ENCODE data around the gene RASGRP4. TPM values are rescaled to one million over a fixed set of nuclear protein-coding genes. Genes with fewer than 3 reads are reported as not detected.
"Not testable (repeated sequence)": the region's sequence is repeated elsewhere in the genome, so short reads cannot be mapped to it uniquely, and the experiment has no call there.

Gene RASGRP4
- total and polyA plus RNA-seq, 4 donors = 1.2 to 2.0 (median 1.6) TPM

GRCh38 chr19:38437295-38437694, 11.3 kb upstream of the RASGRP4 start:
- 88% methylated on average over 2 of the region's 6 CpGs for WGBS (ENCODE audit: insufficient coverage)
- H3K9me3 ChIP-seq (ENCODE audit: control insufficient read depth, insufficient read depth, low read length) = no peaks in the 10 kb centered on the region
- no peaks in the 10 kb centered on the region for H3K36me3 ChIP-seq (ENCODE audit: control insufficient read depth, insufficient read depth, low read length)
- DNase-seq (ENCODE audit: low read depth in 4 of 6, low spot score in 6 of 6) = no peak
- H3K4me3 ChIP-seq (ENCODE audit: low read depth, low read length) = no peak overlapping the region
- H3K27ac ChIP-seq (ENCODE audit: low read depth, low read length) = no peak overlapping the region
- H3K4me1 ChIP-seq (ENCODE audit: control insufficient read depth, insufficient read depth, low read length) = peaks cover 20% of the 10 kb centered on the region
- H3K27me3 ChIP-seq (ENCODE audit: control insufficient read depth, insufficient read depth, low read length) = peaks cover 17% of the 10 kb centered on the region

DNA sequence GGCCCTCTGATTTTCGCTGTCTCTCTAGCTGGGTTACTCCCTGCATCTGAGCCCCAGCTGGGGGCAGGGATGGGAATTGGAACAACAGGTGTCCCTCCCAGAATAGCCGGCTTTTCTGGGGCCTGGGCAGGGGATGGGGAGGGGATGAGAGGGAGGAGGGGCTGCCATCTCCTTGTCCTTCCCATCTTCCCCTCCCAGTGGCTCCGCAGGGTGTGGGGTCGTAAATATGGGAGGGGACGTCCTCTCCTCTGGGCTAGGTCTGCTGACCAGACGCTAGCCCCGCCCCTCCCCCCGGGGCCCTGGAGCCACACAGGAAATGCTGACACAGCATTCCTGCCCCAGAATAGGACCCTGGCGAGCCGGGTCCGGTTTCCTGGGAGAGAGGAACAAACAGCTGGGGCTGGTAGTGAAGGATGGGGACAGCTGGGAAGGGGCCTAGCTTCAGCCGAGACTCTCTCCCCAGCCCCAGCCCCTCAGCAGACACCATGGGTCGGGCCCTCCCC, 8.6 kb upstream of the RASGRP4 start:
- no peaks in the 10 kb centered on the region for H3K9me3 ChIP-seq (ENCODE audit: control insufficient read depth, insufficient read depth, low read length)
- no peak overlapping the region for H3K27ac ChIP-seq (ENCODE audit: low read depth, low read length)
- peak in 1 of 6 donors; percentile 46 for DNase-seq (ENCODE audit: low read depth in 4 of 6, low spot score in 6 of 6)
- 4% methylated on average over 8 of the region's 13 CpGs for WGBS (ENCODE audit: insufficient coverage)
- peak overlapping the region; percentile 0 for H3K4me3 ChIP-seq (ENCODE audit: low read depth, low read length)
- peaks cover 20% of the 10 kb centered on the region for H3K4me1 ChIP-seq (ENCODE audit: control insufficient read depth, insufficient read depth, low read length)
- H3K27me3 ChIP-seq (ENCODE audit: control insufficient read depth, insufficient read depth, low read length) = peaks cover 17% of the 10 kb centered on the region
- H3K36me3 ChIP-seq (ENCODE audit: control insufficient read depth, insufficient read depth, low read length) = no peaks in the 10 kb centered on the region

DNA sequence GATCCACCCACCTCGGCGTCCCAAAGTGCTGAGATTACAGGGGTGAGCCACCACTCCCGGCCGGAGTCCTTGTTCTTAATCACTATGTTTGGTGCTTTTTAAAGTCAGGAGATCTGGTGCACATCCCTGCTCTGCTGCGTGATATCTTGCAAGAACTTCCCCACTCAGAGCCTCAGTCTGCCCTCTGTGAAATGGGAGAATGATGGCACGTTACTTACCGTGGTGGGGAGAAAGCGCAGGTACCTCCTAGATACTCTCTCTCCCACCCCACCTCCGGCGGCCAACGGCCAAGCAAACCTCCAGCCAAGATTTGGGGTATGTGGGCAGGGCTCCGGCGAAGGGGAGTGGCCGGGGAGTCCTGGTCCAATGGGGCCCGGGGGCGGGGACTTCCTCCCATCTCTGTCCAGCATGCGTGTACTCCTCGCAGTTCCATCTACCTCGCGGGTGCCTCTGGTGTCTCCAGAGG, 7.3 kb upstream of the RASGRP4 start, which contains the start of gene RYR1:
TSS of gene RYR1 (plus strand) at position 424 of the 466 bp plus-strand sequence. CDS start 139 bp downstream, outside the sequence.
- WGBS (ENCODE audit: insufficient coverage) = 25% methylated on average over 10 of the region's 20 CpGs
- H3K4me3 ChIP-seq (ENCODE audit: low read depth, low read length) = peak within 1 kb of the TSS; percentile 0
- peak in 3 of 6 donors; percentile 9 to 37 (median 24) for DNase-seq (ENCODE audit: low read depth in 4 of 6, low spot score in 6 of 6)
- H3K27me3 ChIP-seq (ENCODE audit: control insufficient read depth, insufficient read depth, low read length) = peaks cover 17% of the 10 kb centered on the region
- peaks cover 20% of the 10 kb centered on the region for H3K4me1 ChIP-seq (ENCODE audit: control insufficient read depth, insufficient read depth, low read length)
- no peaks in the 10 kb centered on the region for H3K9me3 ChIP-seq (ENCODE audit: control insufficient read depth, insufficient read depth, low read length)
- no peak within 1 kb of the TSS for H3K27ac ChIP-seq (ENCODE audit: low read depth, low read length)
- H3K36me3 ChIP-seq (ENCODE audit: control insufficient read depth, insufficient read depth, low read length) = no peaks in the 10 kb centered on the region

- Histone ChIP-seq H3K4me3 (ENCODE audit: low read depth, low read length) (no peak overlapping the region), H3K4me1 (ENCODE audit: control insufficient read depth, insufficient read depth, low read length) (peaks cover 21% of the 10 kb centered on the region), H3K36me3 (ENCODE audit: control insufficient read depth, insufficient read depth, low read length) (no peaks in the 10 kb centered on the region), H3K27me3 (ENCODE audit: control insufficient read depth, insufficient read depth, low read length) (peaks cover 17% of the 10 kb centered on the region), H3K27ac (ENCODE audit: low read depth, low read length) (no peak overlapping the region), H3K9me3 (ENCODE audit: control insufficient read depth, insufficient read depth, low read length) (no peaks in the 10 kb centered on the region)
- no CpG with 5 or more reads among the region's 7 CpGs for WGBS (ENCODE audit: insufficient coverage)
- DNase-seq (ENCODE audit: low read depth in 4 of 6, low spot score in 6 of 6) = no peak
Measured at GRCh38 chr19:38430931-38431330, 4.9 kb upstream of the RASGRP4 start.

DNA sequence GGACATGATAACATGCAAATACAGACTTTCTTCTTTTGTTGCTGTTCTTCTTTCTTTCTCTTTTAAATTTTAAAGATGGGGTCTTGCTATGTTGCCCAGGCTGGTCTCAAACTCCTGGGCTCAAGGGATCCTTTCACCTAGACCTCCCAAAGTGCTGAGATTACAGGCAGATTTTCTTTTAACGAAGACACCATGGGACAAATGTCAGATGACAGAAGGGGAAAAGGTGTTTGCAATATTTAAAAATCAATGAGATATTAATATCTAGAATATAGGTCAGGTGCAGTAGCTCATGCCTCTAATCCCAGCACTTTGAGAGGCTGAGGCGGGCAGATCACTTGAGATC, 3.8 kb upstream of the RASGRP4 start:
- H3K27ac ChIP-seq (ENCODE audit: low read depth, low read length) = no peak overlapping the region
- H3K9me3 ChIP-seq (ENCODE audit: control insufficient read depth, insufficient read depth, low read length) = no peaks in the 10 kb centered on the region
- no peaks in the 10 kb centered on the region for H3K36me3 ChIP-seq (ENCODE audit: control insufficient read depth, insufficient read depth, low read length)
- WGBS (ENCODE audit: insufficient coverage) = no CpG with 5 or more reads among the region's 2 CpGs
- no peak overlapping the region for H3K4me3 ChIP-seq (ENCODE audit: low read depth, low read length)
- peaks cover 16% of the 10 kb centered on the region for H3K27me3 ChIP-seq (ENCODE audit: control insufficient read depth, insufficient read depth, low read length)
- DNase-seq (ENCODE audit: low read depth in 4 of 6, low spot score in 6 of 6) = no peak
- H3K4me1 ChIP-seq (ENCODE audit: control insufficient read depth, insufficient read depth, low read length) = peaks cover 22% of the 10 kb centered on the region

GRCh38 chr19:38429055-38429810, 3.2 kb upstream of the RASGRP4 start:
- no peaks in the 10 kb centered on the region for H3K36me3 ChIP-seq (ENCODE audit: control insufficient read depth, insufficient read depth, low read length)
- no peak for DNase-seq (ENCODE audit: low read depth in 4 of 6, low spot score in 6 of 6)
- H3K27ac ChIP-seq (ENCODE audit: low read depth, low read length) = no peak overlapping the region
- H3K27me3 ChIP-seq (ENCODE audit: control insufficient read depth, insufficient read depth, low read length) = peaks cover 12% of the 10 kb centered on the region
- WGBS (ENCODE audit: insufficient coverage) = 70% methylated on average over 13 of the region's 14 CpGs
- H3K9me3 ChIP-seq (ENCODE audit: control insufficient read depth, insufficient read depth, low read length) = no peaks in the 10 kb centered on the region
- H3K4me3 ChIP-seq (ENCODE audit: low read depth, low read length) = no peak overlapping the region
- H3K4me1 ChIP-seq (ENCODE audit: control insufficient read depth, insufficient read depth, low read length) = peaks cover 16% of the 10 kb centered on the region

DNA sequence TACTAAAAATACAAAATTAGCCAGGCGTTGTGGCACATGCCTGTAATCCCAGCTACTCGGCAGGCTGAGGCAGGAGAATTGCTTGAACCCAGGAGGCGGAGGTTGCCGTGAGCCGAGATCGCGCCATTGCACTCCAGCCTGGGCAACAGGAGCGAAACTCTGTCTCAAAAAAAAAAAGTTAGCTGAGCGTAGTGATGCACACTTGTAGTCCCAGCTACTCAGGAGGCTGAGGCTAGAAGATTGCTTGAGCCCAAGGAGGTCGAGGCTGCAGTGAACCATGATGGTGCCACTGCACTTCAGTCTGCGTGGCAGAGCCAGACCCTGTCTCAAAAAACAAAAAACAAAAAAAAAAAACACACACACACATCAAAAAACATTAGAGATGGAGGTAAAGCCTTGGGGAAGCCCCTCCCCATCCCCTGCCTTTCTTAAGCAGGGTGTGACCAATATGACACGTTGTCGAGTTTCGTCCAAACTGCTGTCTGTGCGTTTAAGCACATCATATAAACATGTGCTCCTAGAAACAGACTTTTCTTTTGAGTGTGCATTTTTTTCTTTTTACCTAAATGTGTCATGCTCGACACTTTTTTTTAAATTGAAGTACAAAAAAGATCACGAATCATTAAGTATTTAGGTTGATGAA, 1.1 kb upstream of the RASGRP4 start:
- H3K4me1 ChIP-seq (ENCODE audit: control insufficient read depth, insufficient read depth, low read length); H3K36me3 ChIP-seq (ENCODE audit: control insufficient read depth, insufficient read depth, low read length); DNase-seq (ENCODE audit: low read depth in 4 of 6, low spot score in 6 of 6); H3K27ac ChIP-seq (ENCODE audit: low read depth, low read length); H3K27me3 ChIP-seq (ENCODE audit: control insufficient read depth, insufficient read depth, low read length); H3K4me3 ChIP-seq (ENCODE audit: low read depth, low read length); H3K9me3 ChIP-seq (ENCODE audit: control insufficient read depth, insufficient read depth, low read length): not testable (repeated sequence)
- 73% methylated on average over 10 of the region's 17 CpGs for WGBS (ENCODE audit: insufficient coverage)

DNA sequence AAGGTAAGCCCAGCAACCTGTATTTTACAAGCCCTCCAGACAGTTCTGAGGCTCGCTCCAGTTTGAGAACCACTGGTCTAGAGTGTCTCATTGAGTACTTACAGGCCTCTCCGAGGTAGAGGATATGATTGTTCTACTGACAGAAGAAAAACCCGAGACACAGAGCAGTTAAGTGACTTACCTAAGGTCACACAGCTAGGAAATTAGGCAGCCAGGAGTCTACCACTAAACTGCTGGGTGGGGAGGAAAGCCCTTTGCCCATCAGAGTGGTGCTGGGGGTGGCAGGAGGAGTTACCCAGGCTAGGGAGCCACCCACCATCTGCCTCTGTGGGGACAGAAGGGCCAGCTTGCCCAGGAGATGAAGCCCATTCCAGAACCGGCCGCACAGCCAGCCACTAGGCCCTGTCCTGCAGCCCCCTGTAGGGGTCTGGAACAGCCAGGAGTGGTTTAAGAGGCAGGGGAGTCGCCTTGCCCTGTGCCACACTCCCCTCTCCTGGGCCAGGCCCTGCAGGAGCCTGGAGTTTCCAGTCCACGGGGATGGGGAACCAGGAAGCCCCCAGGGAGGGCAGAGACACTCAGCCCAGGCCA, 703 bp downstream of the RASGRP4 start:
- Histone ChIP-seq H3K36me3 (ENCODE audit: control insufficient read depth, insufficient read depth, low read length) (no peaks in the 10 kb centered on the region), H3K9me3 (ENCODE audit: control insufficient read depth, insufficient read depth, low read length) (no peaks in the 10 kb centered on the region), H3K27ac (ENCODE audit: low read depth, low read length) (no peak overlapping the region), H3K4me3 (ENCODE audit: low read depth, low read length) (no peak overlapping the region), H3K4me1 (ENCODE audit: control insufficient read depth, insufficient read depth, low read length) (peaks cover 5% of the 10 kb centered on the region), H3K27me3 (ENCODE audit: control insufficient read depth, insufficient read depth, low read length) (no peaks in the 10 kb centered on the region)
- no peak for DNase-seq (ENCODE audit: low read depth in 4 of 6, low spot score in 6 of 6)
- 71% methylated on average over 7 of the region's 7 CpGs for WGBS (ENCODE audit: insufficient coverage)

- Histone ChIP-seq H3K4me3 (ENCODE audit: low read depth, low read length) (no peak overlapping the region), H3K27me3 (ENCODE audit: control insufficient read depth, insufficient read depth, low read length) (no peaks in the 10 kb centered on the region), H3K4me1 (ENCODE audit: control insufficient read depth, insufficient read depth, low read length) (peaks cover 5% of the 10 kb centered on the region), H3K27ac (ENCODE audit: low read depth, low read length) (no peak overlapping the region), H3K9me3 (ENCODE audit: control insufficient read depth, insufficient read depth, low read length) (no peaks in the 10 kb centered on the region), H3K36me3 (ENCODE audit: control insufficient read depth, insufficient read depth, low read length) (no peaks in the 10 kb centered on the region)
- WGBS (ENCODE audit: insufficient coverage) = 83% methylated on average over 1 of the region's 5 CpGs
- no peak for DNase-seq (ENCODE audit: low read depth in 4 of 6, low spot score in 6 of 6)
Measured at GRCh38 chr19:38424272-38424671, 1.7 kb downstream of the RASGRP4 start.

Measured in spinal cord (tissue), 10 donors.